Panc1 (cell line): ENCODE data around the gene WNK2. TPM values are rescaled to one million over a fixed set of nuclear protein-coding genes. Genes with fewer than 3 reads are reported as not detected.

Experiments used
- ATAC-seq: fragments of 200-7000 bp; cut with Tn5 transposase; 2 replicates; pipeline ENCODE4 v1.9.1; 2020; ENCODE audit warnings: mild to moderate bottlenecking, moderate library complexity
- BruUV-seq: library from RNA; stranded (reverse); fragments of 400-500 nt; replicated peaks from 2 replicates; lab custom pipeline; 2021; lab: Mats Ljungman, UMichigan
- CTCF ChIA-PET: fragments of 300-600 bp; sonication (Branson Sonifier 250); formaldehyde crosslinking; loops from one replicate; lab custom pipeline; 2022; ENCODE audit warnings: antibody characterized with exemption; lab: Charles Lee
- POLR2A ChIA-PET: fragments of 300-600 bp; sonication (Branson Sonifier 250); formaldehyde crosslinking; loops from one replicate; lab custom pipeline; 2022; ENCODE audit warnings: antibody characterized with exemption; lab: Charles Lee
- DNase-seq: peaks from one replicate; pipeline ENCODE4 v3.0.0-alpha.2; 2010; ENCODE audit warnings: low read depth, low spot score
- H3K27ac ChIP-seq: 2 replicates; pipeline ENCODE4 v1.5.1; 2011; ENCODE audit warnings: mild to moderate bottlenecking, low read length, inconsistent platforms
- H3K27me3 ChIP-seq: fragments of 200-500 bp; sonication (Bioruptor generic); 2 replicates; pipeline ENCODE4 v1.6.0; 2014; ENCODE audit warnings: low read length, inconsistent platforms; ENCODE audit not compliant: control insufficient read depth, insufficient read depth
- H3K36me3 ChIP-seq: fragments of 200-500 bp; sonication (Bioruptor generic); 2 replicates; pipeline ENCODE4 v1.5.1; 2014; ENCODE audit warnings: inconsistent platforms, mild to moderate bottlenecking, low read length, moderate library complexity; ENCODE audit not compliant: control insufficient read depth, insufficient read depth
- H3K4me1 ChIP-seq: 2 replicates; pipeline ENCODE4 v1.5.1; 2011; ENCODE audit warnings: inconsistent platforms, mild to moderate bottlenecking, low read length, moderate library complexity; ENCODE audit not compliant: control insufficient read depth, insufficient read depth
- H3K4me3 ChIP-seq, 2 experiments: 2 replicates each; pipeline ENCODE4 v1.5.1; 2011 to 2012; ENCODE audit warnings: low read depth in 2 of 2, low read length in 2 of 2, mild to moderate bottlenecking in 2 of 2, inconsistent platforms in 1 of 2, moderate library complexity in 1 of 2
- H3K9me3 ChIP-seq: fragments of 200-500 bp; sonication (Bioruptor generic); 2 replicates; pipeline ENCODE4 v1.5.1; 2014; ENCODE audit warnings: low read depth, mild to moderate bottlenecking, inconsistent platforms, low read length, moderate library complexity; ENCODE audit not compliant: control insufficient read depth, insufficient read depth
- POLR2AphosphoS5 ChIP-seq: IDR thresholded peaks from 2 replicates; pipeline ENCODE4 v1.6.1; 2012; ENCODE audit warnings: mild to moderate bottlenecking, low read depth, low read length, moderate library complexity
- SIN3A ChIP-seq: IDR thresholded peaks from 2 replicates; pipeline ENCODE4 v1.6.1; 2012; ENCODE audit warnings: low read depth, mild to moderate bottlenecking, low read length, moderate library complexity, borderline replicate concordance; ENCODE audit not compliant: insufficient read depth
- TCF7L2 ChIP-seq: IDR thresholded peaks from 2 replicates; pipeline ENCODE4 v1.6.1; 2011; ENCODE audit warnings: mild to moderate bottlenecking, low read depth, low read length, inconsistent platforms
- in situ Hi-C: cut with HindIII; loops from 2 replicates; pipeline ENCODE4 v1.10.0; 2016; ENCODE audit warnings: low sequenced_read_pairs, low pct_unique_long_range_greater_than_20kb
- intact Hi-C: fragments of 100-400 bp; cut with micrococcal nuclease; formaldehyde crosslinking; loops from one replicate; pipeline ENCODE4 v1.10.0; 2022; ENCODE audit not compliant: unreplicated experiment
- total RNA-seq: library from RNA; stranded (reverse); gene quantifications from one replicate; pipeline ENCODE4 v1.2.1, GENCODE V29; 2021; ENCODE audit not compliant: unreplicated experiment
- TF ChIP-seq, protein P1 (sequence below): fragments of 450-650 bp; IDR thresholded peaks from 2 replicates; pipeline ENCODE4 v1.5.1; 2017; ENCODE audit warnings: mild to moderate bottlenecking
- TF ChIP-seq, protein P2 (sequence below), 2 experiments: IDR thresholded peaks; 2 replicates each; pipeline ENCODE4 v1.6.1; 2011 to 2012; ENCODE audit warnings: low read depth in 2 of 2, control low read depth in 1 of 2, low read length in 1 of 2, mild to moderate bottlenecking in 1 of 2, moderate library complexity in 1 of 2; ENCODE audit not compliant: insufficient read depth in 1 of 2

WNK2 gene
- total RNA-seq, 1 experiment from 2014 or later: 13.7 TPM

GRCh38 chr9:93154293-93154903 is 29.5 kb upstream of the WNK2 start:
- DNase-seq (no peak), ATAC-seq (peak; percentile 58; the same call in 1 of the 2 replicates)
- H3K4me1 ChIP-seq: no peaks in the 10 kb centered on the region
- no peaks in the 10 kb centered on the region for H3K27me3 ChIP-seq
- H3K4me3 ChIP-seq: no peak overlapping the region
- ChIA-PET CTCF (interaction anchor here (0.6 to 1.0 kb wide), 4 partner anchors 45 to 244 kb away, joined by 3 to 7 read pairs (median 4); no protein-coding TSS in a partner anchor), POLR2A (no interaction called here)
- no peaks in the 10 kb centered on the region for H3K36me3 ChIP-seq
- intact Hi-C loops: no loop called here
- no peaks in the 10 kb centered on the region for H3K9me3 ChIP-seq
- in situ Hi-C loops: no loop called here
- no peak overlapping the region for H3K27ac ChIP-seq
- TF ChIP-seq POLR2AphosphoS5 (no peak), SIN3A (no peak), TCF7L2 (no peak)
- TF ChIP-seq, protein P1, sequence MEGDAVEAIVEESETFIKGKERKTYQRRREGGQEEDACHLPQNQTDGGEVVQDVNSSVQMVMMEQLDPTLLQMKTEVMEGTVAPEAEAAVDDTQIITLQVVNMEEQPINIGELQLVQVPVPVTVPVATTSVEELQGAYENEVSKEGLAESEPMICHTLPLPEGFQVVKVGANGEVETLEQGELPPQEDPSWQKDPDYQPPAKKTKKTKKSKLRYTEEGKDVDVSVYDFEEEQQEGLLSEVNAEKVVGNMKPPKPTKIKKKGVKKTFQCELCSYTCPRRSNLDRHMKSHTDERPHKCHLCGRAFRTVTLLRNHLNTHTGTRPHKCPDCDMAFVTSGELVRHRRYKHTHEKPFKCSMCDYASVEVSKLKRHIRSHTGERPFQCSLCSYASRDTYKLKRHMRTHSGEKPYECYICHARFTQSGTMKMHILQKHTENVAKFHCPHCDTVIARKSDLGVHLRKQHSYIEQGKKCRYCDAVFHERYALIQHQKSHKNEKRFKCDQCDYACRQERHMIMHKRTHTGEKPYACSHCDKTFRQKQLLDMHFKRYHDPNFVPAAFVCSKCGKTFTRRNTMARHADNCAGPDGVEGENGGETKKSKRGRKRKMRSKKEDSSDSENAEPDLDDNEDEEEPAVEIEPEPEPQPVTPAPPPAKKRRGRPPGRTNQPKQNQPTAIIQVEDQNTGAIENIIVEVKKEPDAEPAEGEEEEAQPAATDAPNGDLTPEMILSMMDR: peak; percentile 83
- TF ChIP-seq, protein P2, sequence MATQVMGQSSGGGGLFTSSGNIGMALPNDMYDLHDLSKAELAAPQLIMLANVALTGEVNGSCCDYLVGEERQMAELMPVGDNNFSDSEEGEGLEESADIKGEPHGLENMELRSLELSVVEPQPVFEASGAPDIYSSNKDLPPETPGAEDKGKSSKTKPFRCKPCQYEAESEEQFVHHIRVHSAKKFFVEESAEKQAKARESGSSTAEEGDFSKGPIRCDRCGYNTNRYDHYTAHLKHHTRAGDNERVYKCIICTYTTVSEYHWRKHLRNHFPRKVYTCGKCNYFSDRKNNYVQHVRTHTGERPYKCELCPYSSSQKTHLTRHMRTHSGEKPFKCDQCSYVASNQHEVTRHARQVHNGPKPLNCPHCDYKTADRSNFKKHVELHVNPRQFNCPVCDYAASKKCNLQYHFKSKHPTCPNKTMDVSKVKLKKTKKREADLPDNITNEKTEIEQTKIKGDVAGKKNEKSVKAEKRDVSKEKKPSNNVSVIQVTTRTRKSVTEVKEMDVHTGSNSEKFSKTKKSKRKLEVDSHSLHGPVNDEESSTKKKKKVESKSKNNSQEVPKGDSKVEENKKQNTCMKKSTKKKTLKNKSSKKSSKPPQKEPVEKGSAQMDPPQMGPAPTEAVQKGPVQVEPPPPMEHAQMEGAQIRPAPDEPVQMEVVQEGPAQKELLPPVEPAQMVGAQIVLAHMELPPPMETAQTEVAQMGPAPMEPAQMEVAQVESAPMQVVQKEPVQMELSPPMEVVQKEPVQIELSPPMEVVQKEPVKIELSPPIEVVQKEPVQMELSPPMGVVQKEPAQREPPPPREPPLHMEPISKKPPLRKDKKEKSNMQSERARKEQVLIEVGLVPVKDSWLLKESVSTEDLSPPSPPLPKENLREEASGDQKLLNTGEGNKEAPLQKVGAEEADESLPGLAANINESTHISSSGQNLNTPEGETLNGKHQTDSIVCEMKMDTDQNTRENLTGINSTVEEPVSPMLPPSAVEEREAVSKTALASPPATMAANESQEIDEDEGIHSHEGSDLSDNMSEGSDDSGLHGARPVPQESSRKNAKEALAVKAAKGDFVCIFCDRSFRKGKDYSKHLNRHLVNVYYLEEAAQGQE (IDR thresholded peaks at IDR 0.05; ENCODE audit: insufficient read depth in 1 of 2, low read depth in 2 of 2, low read length in 1 of 2): no peak
- BruUV-seq: no TSS peak

DNA sequence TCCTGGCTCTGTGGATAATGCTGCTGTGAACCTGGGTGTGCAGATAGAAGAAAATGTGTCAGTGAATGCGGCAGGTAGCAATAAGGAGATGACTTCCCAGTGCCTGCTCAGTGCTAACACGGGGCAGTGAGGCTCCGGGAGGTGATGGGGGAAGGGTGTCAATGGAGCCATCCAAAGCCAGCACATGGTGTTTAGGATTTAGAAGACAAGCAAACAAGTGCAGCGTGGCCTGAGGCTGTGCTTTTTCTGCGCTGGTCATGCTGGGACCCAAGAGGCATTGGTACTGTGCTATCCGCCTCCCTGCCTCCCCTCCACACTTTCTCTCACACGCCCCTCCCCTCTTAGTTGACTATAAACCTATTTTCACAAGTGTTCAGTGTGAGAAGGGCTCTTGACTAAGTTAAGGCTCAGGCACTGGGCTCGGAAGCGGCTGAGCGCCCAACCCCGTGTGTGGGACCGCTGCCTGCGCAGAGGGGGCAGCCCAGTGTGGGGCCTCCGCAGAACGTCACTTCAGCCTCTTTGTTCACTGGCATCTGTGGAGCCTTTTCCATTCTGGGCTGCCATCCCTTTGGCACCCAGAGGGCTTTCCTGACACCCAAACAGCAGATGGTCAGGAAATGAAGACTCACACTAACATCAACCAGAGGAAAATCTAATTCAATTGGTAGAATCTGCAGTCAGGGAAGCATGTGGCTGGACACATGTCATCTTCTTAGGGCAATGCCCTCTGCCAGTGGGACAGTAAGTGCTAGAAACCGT is 28.0 kb upstream of the WNK2 start:
- DNase-seq (no peak), ATAC-seq (no peak)
- CTCF ChIA-PET: no interaction called here
- no peaks in the 10 kb centered on the region for H3K4me1 ChIP-seq
- no peak overlapping the region for H3K4me3 ChIP-seq
- POLR2A ChIA-PET: no interaction called here
- H3K27me3 ChIP-seq: no peaks in the 10 kb centered on the region
- H3K27ac ChIP-seq: no peak overlapping the region
- no TSS peak for BruUV-seq
- H3K36me3 ChIP-seq: no peaks in the 10 kb centered on the region
- no peaks in the 10 kb centered on the region for H3K9me3 ChIP-seq
- TF ChIP-seq, protein P1: no peak
- TF ChIP-seq SIN3A: no peak
- intact Hi-C loops (no loop called here), in situ Hi-C loops (no loop called here)
